HepG2 (cell line): ENCODE results near the gene TUBA4B. TPM values are rescaled to one million over a fixed set of nuclear protein-coding genes. Genes with fewer than 3 reads are reported as not detected.

Experiments
- FOXA3 ChIP-seq: IDR thresholded peaks from 2 replicates; pipeline ENCODE4 v1.6.1; 2016; ENCODE audit warnings: missing genetic modification reagents, missing compliant biosample characterization
- HHEX ChIP-seq: IDR thresholded peaks from 2 replicates; pipeline ENCODE4 v1.6.1; 2016; ENCODE audit warnings: control low read depth
- MED13 ChIP-seq: sonication (generic); formaldehyde crosslinking; IDR thresholded peaks from 2 replicates; pipeline ENCODE4 v1.5.0; 2020; ENCODE audit warnings: missing genetic modification reagents
- MYC ChIP-seq: sonication (generic); formaldehyde crosslinking; IDR thresholded peaks from 2 replicates; pipeline ENCODE4 v1.9.0; 2021; ENCODE audit warnings: missing genetic modification reagents, borderline replicate concordance
- MYPOP ChIP-seq: sonication (generic); formaldehyde crosslinking; IDR thresholded peaks from 2 replicates; pipeline ENCODE4 v1.8.1; 2023; ENCODE audit warnings: mild to moderate bottlenecking, moderate library complexity, missing genetic modification reagents
- MZF1 ChIP-seq: sonication (generic); formaldehyde crosslinking; IDR thresholded peaks from 2 replicates; pipeline ENCODE4 v1.8.1; 2023; ENCODE audit warnings: mild to moderate bottlenecking, missing genetic modification reagents, borderline replicate concordance
- NCOR1 ChIP-seq: fragments of 200-600 bp; sonication (generic); IDR thresholded peaks from 2 replicates; pipeline ENCODE4 v1.7.0; 2017; ENCODE audit warnings: antibody characterized with exemption, low read length, borderline replicate concordance
- PLRG1 ChIP-seq: fragments of 450-650 bp; conservative IDR thresholded peaks from 2 replicates; pipeline ENCODE4 v1.6.1; 2016
- RFXAP ChIP-seq: sonication (generic); formaldehyde crosslinking; IDR thresholded peaks from 2 replicates; pipeline ENCODE4 v1.4.0; 2020; ENCODE audit warnings: missing genetic modification reagents, borderline replicate concordance
- RXRA ChIP-seq: sonication (generic); formaldehyde crosslinking; IDR thresholded peaks from 2 replicates; pipeline ENCODE4 v1.5.1; 2020; ENCODE audit warnings: missing genetic modification reagents
- SCMH1 ChIP-seq: sonication (generic); formaldehyde crosslinking; IDR thresholded peaks from 2 replicates; pipeline ENCODE4 v1.9.0; 2021; ENCODE audit warnings: missing genetic modification reagents, mild to moderate bottlenecking, borderline replicate concordance
- SNRNP70 ChIP-seq: fragments of 200-400 bp; formaldehyde crosslinking; IDR thresholded peaks from 2 replicates; pipeline ENCODE4 v1.6.1; 2017; ENCODE audit warnings: mild to moderate bottlenecking, low read depth, low read length, moderate library complexity
- SRSF4 ChIP-seq: fragments of 200-400 bp; formaldehyde crosslinking; IDR thresholded peaks from one replicate; pipeline ENCODE4 v1.6.1; 2018; ENCODE audit warnings: mild to moderate bottlenecking, low read depth, low read length, moderate library complexity; ENCODE audit not compliant: poor library complexity, severe bottlenecking
- YEATS4 ChIP-seq: sonication (generic); formaldehyde crosslinking; IDR thresholded peaks from 2 replicates; pipeline ENCODE4 v1.4.0; 2020; ENCODE audit warnings: missing genetic modification reagents, borderline replicate concordance
- ZFY ChIP-seq: sonication (generic); formaldehyde crosslinking; IDR thresholded peaks from 2 replicates; pipeline ENCODE4 v1.4.0; 2020; ENCODE audit warnings: missing genetic modification reagents
- ZMYM2 ChIP-seq: sonication (generic); formaldehyde crosslinking; IDR thresholded peaks from 2 replicates; pipeline ENCODE4 v1.8.0; 2022; ENCODE audit warnings: mild to moderate bottlenecking, missing genetic modification reagents
- ZNF251 ChIP-seq: sonication (generic); formaldehyde crosslinking; IDR thresholded peaks from 2 replicates; pipeline ENCODE4 v1.9.0; 2021; ENCODE audit warnings: mild to moderate bottlenecking, missing genetic modification reagents
- ZNF256 ChIP-seq: sonication (generic); formaldehyde crosslinking; conservative IDR thresholded peaks from 2 replicates; pipeline ENCODE4 v1.4.0; 2020; ENCODE audit warnings: missing genetic modification reagents
- ZNF296 ChIP-seq: sonication (generic); formaldehyde crosslinking; conservative IDR thresholded peaks from 2 replicates; pipeline ENCODE4 v1.5.0; 2020; ENCODE audit warnings: mild to moderate bottlenecking, missing genetic modification reagents
- polyA plus RNA-seq, 8 experiments: library from polyadenylated mRNA; depleted of rRNA in 3 of 8; stranded (reverse) in 7 of 8; unstranded in 1 of 8; fragments of >200 nt; fragmentation: Illumina TruSeq in 4 of 8; extraction: Trizol in 4 of 8; gene quantifications; 2 replicates each; pipeline versions ENCODE4 v1.2.1 to v1.2.3, GENCODE V29; 2011 to 2016; ENCODE audit warnings: low read depth in 4 of 8, missing spikeins in 1 of 8, mixed read lengths in 1 of 8; ENCODE audit not compliant: insufficient read depth in 1 of 8
- total RNA-seq, 5 experiments: library from RNA; depleted of rRNA; stranded (reverse); fragments of >200 nt; fragmentation: Illumina TruSeq; extraction: Trizol; gene quantifications; 2 replicates each; pipeline ENCODE4 v1.2.3, GENCODE V29; 2016; ENCODE audit warnings: low read depth in 1 of 5
- TF ChIP-seq, protein P1 (sequence below): sonication (generic); formaldehyde crosslinking; IDR thresholded peaks from 2 replicates; pipeline ENCODE4 v1.8.0; 2022; ENCODE audit warnings: mild to moderate bottlenecking, missing genetic modification reagents
- TF ChIP-seq, protein P2 (sequence below): sonication (generic); formaldehyde crosslinking; IDR thresholded peaks from 2 replicates; pipeline ENCODE4 v1.4.0; 2020; ENCODE audit warnings: missing genetic modification reagents, borderline replicate concordance
- TF ChIP-seq, protein P3 (sequence below): sonication (generic); formaldehyde crosslinking; IDR thresholded peaks from 2 replicates; pipeline ENCODE4 v1.4.0; 2020; ENCODE audit warnings: missing genetic modification reagents, borderline replicate concordance

Gene TUBA4B
- total and polyA plus RNA-seq, 2 of the 13 experiments (the other 11 are each of a cell fraction or from before 2014, with no cell fraction given) = 0.18 to 0.22 TPM

DNA sequence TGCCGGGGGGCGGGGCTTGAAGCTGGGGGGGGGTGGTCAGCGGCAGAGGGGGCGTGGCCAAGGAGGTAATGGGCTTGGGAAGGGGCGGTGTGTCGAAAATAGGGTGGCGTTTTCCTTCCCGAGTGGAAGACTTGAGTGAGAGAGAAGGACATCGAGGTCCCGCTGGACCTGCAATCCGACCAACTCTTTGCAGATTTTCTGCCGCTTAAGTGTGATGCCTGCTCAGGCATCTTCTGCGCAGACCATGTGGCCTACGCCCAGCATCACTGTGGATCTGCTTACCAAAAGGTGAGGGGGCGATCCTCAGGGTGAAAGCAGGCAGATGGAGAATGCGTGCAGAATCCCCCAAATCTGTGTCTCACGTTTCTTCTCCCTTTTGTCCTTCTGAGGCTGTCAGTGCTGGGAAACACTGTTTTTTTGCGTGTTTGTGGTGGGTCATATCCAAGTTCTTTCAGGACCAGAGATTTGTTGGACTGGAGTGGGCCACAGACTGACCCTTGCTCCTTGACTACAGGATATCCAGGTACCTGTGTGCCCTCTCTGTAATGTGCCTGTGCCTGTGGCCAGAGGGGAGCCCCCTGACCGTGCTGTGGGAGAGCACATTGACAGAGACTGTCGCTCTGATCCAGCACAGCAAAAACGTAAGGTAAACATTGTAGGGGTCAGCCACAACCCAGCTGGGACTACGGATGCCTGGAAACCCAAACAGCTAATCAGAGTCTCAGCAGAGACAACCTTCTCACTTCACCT lies 45.7 kb upstream of the TUBA4B start (continued):
- TF ChIP-seq PLRG1 (no peak), MZF1 (CRISPR knock-in tag) (no peak; the same call in 1 of the 2 replicates), RFXAP (CRISPR knock-in tag) (no peak), MYPOP (CRISPR knock-in tag) (no peak), NCOR1 (no peak), SRSF4 (no peak), ZFY (no peak), SCMH1 (CRISPR knock-in tag) (no peak), HHEX (no peak), YEATS4 (no peak; the same call in 1 of the 2 replicates), MYC (peak; percentile 56), SNRNP70 (no peak), ZNF296 (no peak), ZMYM2 (CRISPR knock-in tag) (no peak), FOXA3 (CRISPR knock-in tag) (0 out of 2 replicates have a peak, but pooled peaks have one; percentile 11), ZNF256 (CRISPR knock-in tag) (no peak), RXRA (CRISPR knock-in tag) (no peak), MED13 (CRISPR knock-in tag) (no peak), ZNF251 (0 out of 2 replicates have a peak, but pooled peaks have one; percentile 44)
- TF ChIP-seq, protein P1, sequence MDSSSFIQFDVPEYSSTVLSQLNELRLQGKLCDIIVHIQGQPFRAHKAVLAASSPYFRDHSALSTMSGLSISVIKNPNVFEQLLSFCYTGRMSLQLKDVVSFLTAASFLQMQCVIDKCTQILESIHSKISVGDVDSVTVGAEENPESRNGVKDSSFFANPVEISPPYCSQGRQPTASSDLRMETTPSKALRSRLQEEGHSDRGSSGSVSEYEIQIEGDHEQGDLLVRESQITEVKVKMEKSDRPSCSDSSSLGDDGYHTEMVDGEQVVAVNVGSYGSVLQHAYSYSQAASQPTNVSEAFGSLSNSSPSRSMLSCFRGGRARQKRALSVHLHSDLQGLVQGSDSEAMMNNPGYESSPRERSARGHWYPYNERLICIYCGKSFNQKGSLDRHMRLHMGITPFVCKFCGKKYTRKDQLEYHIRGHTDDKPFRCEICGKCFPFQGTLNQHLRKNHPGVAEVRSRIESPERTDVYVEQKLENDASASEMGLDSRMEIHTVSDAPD (CRISPR knock-in tag) = no peak
- TF ChIP-seq, protein P2, sequence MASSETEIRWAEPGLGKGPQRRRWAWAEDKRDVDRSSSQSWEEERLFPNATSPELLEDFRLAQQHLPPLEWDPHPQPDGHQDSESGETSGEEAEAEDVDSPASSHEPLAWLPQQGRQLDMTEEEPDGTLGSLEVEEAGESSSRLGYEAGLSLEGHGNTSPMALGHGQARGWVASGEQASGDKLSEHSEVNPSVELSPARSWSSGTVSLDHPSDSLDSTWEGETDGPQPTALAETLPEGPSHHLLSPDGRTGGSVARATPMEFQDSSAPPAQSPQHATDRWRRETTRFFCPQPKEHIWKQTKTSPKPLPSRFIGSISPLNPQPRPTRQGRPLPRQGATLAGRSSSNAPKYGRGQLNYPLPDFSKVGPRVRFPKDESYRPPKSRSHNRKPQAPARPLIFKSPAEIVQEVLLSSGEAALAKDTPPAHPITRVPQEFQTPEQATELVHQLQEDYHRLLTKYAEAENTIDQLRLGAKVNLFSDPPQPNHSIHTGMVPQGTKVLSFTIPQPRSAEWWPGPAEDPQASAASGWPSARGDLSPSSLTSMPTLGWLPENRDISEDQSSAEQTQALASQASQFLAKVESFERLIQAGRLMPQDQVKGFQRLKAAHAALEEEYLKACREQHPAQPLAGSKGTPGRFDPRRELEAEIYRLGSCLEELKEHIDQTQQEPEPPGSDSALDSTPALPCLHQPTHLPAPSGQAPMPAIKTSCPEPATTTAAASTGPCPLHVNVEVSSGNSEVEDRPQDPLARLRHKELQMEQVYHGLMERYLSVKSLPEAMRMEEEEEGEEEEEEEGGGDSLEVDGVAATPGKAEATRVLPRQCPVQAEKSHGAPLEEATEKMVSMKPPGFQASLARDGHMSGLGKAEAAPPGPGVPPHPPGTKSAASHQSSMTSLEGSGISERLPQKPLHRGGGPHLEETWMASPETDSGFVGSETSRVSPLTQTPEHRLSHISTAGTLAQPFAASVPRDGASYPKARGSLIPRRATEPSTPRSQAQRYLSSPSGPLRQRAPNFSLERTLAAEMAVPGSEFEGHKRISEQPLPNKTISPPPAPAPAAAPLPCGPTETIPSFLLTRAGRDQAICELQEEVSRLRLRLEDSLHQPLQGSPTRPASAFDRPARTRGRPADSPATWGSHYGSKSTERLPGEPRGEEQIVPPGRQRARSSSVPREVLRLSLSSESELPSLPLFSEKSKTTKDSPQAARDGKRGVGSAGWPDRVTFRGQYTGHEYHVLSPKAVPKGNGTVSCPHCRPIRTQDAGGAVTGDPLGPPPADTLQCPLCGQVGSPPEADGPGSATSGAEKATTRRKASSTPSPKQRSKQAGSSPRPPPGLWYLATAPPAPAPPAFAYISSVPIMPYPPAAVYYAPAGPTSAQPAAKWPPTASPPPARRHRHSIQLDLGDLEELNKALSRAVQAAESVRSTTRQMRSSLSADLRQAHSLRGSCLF (CRISPR knock-in tag) = no peak
- TF ChIP-seq, protein P3, sequence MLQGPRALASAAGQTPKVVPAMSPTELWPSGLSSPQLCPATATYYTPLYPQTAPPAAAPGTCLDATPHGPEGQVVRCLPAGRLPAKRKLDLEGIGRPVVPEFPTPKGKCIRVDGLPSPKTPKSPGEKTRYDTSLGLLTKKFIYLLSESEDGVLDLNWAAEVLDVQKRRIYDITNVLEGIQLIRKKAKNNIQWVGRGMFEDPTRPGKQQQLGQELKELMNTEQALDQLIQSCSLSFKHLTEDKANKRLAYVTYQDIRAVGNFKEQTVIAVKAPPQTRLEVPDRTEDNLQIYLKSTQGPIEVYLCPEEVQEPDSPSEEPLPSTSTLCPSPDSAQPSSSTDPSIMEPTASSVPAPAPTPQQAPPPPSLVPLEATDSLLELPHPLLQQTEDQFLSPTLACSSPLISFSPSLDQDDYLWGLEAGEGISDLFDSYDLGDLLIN (CRISPR knock-in tag) = no peak
